Retinal pigment epithelial cell (primary cell): ENCODE measurements around the gene FOS.

ENCODE experiments used
- DNase-seq: peaks from one replicate; pipeline ENCODE4 v3.0.0-alpha.2; 2010; ENCODE audit warnings: low read depth
- H3K4me3 ChIP-seq: 2 replicates; pipeline ENCODE4 v1.5.1; 2011; ENCODE audit warnings: mild to moderate bottlenecking, low read length, control low read depth, moderate library complexity
- CTCF ChIP-seq: conservative IDR thresholded peaks from 2 replicates; pipeline ENCODE4 v1.5.1; 2011; ENCODE audit warnings: low read depth, low read length, control low read depth, inconsistent platforms

The FOS gene

GRCh38 chr14:75268633-75269550, 9.7 kb upstream of the FOS start:
- DNase-seq, result no peak
- no peak for TF ChIP-seq CTCF
- H3K4me3 ChIP-seq, result no peak overlapping the region

GRCh38 chr14:75271514-75271913, 7.1 kb upstream of the FOS start:
- H3K4me3 ChIP-seq, result no peak overlapping the region
- DNase-seq, result no peak
- TF ChIP-seq CTCF, result no peak

- no peak overlapping the region for H3K4me3 ChIP-seq
- no peak for TF ChIP-seq CTCF
- peak; percentile 88 for DNase-seq
Measured at GRCh38 chr14:75273272-75274049, 5.2 kb upstream of the FOS start.

GRCh38 chr14:75274050-75274898, 4.4 kb upstream of the FOS start:
- no peak for DNase-seq
- no peak overlapping the region for H3K4me3 ChIP-seq

GRCh38 chr14:75274899-75275569, 3.6 kb upstream of the FOS start:
- DNase-seq, result no peak
- no peak for TF ChIP-seq CTCF
- no peak overlapping the region for H3K4me3 ChIP-seq

More at GRCh38 chr14:75274050-75274898, 4.4 kb upstream of the FOS start:
- TF ChIP-seq CTCF, result no peak

- TF ChIP-seq CTCF, result no peak
- DNase-seq, result no peak
- no peak overlapping the region for H3K4me3 ChIP-seq
Measured at GRCh38 chr14:75275598-75275997, 3.0 kb upstream of the FOS start.
